ENCODE measurements around the gene OR6C1.
"Not testable (repeated sequence)": the region's sequence is repeated elsewhere in the genome, so short reads cannot be mapped to it uniquely, and the experiment has no call there.

Gene OR6C1

GRCh38 chr12:55314043-55314442 lies at the start of gene OR6C1:
OR6C1 (plus strand) TSS chr12:55314343; CDS start chr12:55320600, 6,257 bp downstream.
- DNase-seq, result no peak

- no peak for DNase-seq
Observed at GRCh38 chr12:55280991-55281390, 33.2 kb upstream of the OR6C1 start.

- DNase-seq, result no peak
Observed at GRCh38 chr12:55289999-55290398, 24.1 kb upstream of the OR6C1 start.

GRCh38 chr12:55296469-55296868 lies 17.7 kb upstream of the OR6C1 start, which contains the start of gene OR6C6:
OR6C6 (minus strand) TSS chr12:55296569; CDS start chr12:55295232, 1,337 bp downstream.
- no peak for DNase-seq

- DNase-seq, result no peak
Observed at GRCh38 chr12:55320201-55320600, 6.1 kb downstream of the OR6C1 start.

- not testable (repeated sequence) for DNase-seq
Observed at GRCh38 chr12:55325801-55326200, 11.7 kb downstream of the OR6C1 start.

- DNase-seq, result no peak
Observed at GRCh38 chr12:55330446-55330845, 16.3 kb downstream of the OR6C1 start, which contains the start of gene OR6C3. OR6C3 (plus strand) TSS chr12:55330746; CDS start chr12:55331701, 955 bp downstream.

GRCh38 chr12:55336002-55336401 lies 21.9 kb downstream of the OR6C1 start:
- no peak for DNase-seq

GRCh38 chr12:55355338-55355737 lies 41.2 kb downstream of the OR6C1 start:
- not testable (repeated sequence) for DNase-seq

GRCh38 chr12:55362675-55363074 lies 48.5 kb downstream of the OR6C1 start, which contains the start of gene OR6C75:
OR6C75 (plus strand) TSS chr12:55362975; CDS start chr12:55365111, 2,136 bp downstream.
- no peak for DNase-seq

- no peak for DNase-seq
Observed at GRCh38 chr12:55365086-55365485, 50.9 kb downstream of the OR6C1 start.

Measured in NCI-H748 treated with DMSO at 0.1 percent for 48 hours (cell line).